GM19351 (cell line): Measurements from ENCODE around the gene DVL3.

Experiments used
- ATAC-seq: cut with Tn5 transposase; IDR thresholded peaks from one replicate; pipeline ENCODE4 v1.9.1; 2021; ENCODE audit warnings: mild to moderate bottlenecking, moderate library complexity; ENCODE audit not compliant: unreplicated experiment

Gene DVL3

GRCh38 chr3:184176377-184177330, 21.5 kb downstream of the DVL3 start:
- ATAC-seq = no peak

GRCh38 chr3:184177331-184177731, 22.2 kb downstream of the DVL3 start:
- ATAC-seq = no peak

- no peak for ATAC-seq
Observed at GRCh38 chr3:184177767-184178306, 22.7 kb downstream of the DVL3 start.

DNA sequence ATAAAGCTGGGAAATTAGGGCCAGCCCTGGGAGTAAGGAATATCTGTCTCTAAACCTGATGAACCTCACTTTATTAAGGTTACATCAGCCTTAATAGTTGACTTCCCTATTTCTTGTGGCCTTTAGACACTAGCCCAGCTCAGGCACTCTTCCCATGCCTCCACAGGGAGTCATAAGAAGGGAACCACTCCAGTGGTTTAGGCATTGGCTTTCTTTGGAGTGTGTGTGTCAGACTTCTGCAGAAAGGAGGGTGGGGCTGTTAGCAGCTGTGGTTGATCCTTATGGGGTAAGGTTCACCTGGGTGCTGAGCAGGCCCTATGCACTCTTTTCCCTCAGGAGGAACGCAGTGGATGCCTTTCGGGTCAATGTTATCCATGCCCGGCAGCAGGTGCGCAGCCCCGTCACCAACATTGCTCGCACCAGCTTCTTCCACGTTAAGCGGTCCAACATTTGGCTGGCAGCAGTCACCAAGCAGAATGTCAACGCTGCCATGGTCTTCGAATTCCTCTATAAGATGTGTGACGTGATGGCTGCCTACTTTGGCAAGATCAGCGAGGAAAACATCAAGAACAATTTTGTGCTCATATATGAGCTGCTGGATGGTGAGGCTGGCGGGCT, 23.5 kb downstream of the DVL3 start:
- ATAC-seq = no peak

DNA sequence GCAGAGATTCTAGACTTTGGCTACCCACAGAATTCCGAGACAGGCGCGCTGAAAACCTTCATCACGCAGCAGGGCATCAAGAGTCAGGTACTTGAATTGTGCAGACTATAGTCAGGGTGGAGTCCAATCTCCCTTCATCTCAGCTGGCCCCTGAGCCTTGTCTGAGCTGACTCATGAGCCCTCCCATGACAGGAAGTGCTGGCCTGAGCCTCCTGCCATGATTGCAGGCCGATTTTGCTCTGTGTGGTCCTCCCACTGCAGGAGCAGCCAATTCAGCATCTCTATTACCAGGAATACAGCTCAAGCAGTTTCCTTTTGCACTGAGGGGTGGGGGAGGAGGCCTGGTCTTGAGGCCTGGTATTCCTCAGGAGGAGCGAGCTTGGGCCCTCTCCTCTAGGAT, 25.0 kb downstream of the DVL3 start:
- ATAC-seq = no peak

GRCh38 chr3:184181596-184181995, 26.4 kb downstream of the DVL3 start:
- ATAC-seq = no peak

DNA sequence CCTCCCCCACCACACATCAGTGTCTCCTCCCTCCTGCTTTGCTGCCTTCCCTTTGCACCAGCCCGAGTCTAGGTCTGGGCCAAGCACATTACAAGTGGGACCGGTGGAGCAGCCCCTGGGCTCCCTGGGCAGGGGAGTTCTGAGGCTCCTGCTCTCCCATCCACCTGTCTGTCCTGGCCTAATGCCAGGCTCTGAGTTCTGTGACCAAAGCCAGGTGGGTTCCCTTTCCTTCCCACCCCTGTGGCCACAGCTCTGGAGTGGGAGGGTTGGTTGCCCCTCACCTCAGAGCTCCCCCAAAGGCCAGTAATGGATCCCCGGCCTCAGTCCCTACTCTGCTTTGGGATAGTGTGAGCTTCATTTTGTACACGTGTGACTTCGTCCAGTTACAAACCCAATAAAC, 28.5 kb downstream of the DVL3 start:
- ATAC-seq = no peak

DNA sequence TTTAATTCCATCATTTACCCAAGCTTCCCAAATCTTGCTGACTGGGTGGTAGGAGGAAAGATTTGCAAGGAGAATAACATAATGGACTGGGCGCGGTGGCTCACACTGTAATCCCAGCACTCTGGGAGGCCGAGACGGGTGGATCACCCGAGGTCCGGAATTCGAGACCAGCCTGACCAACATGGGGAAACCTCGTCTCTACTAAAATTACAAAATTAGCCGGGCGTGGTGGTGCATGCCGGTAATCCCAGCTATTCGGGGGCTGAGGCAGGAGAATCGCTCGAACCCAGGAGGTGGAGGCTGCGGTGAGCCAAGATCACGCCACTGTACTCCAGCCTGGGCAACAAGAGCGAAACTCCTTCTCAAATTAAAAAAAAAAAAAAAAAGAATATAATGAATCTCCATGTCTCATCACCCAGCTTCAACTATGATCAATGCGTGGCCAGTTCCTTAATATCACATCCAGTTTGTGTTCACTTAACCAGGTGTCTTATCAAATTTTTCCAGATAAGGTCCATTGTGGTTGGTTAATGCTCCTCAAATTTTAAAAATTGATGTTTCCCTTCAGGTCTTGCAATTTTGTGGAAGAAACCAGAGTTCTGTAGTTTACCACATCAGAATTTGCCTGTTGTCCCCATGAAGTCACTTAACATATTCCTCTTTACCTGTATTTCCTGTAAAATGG, 29.5 kb downstream of the DVL3 start:
- no peak for ATAC-seq

DNA sequence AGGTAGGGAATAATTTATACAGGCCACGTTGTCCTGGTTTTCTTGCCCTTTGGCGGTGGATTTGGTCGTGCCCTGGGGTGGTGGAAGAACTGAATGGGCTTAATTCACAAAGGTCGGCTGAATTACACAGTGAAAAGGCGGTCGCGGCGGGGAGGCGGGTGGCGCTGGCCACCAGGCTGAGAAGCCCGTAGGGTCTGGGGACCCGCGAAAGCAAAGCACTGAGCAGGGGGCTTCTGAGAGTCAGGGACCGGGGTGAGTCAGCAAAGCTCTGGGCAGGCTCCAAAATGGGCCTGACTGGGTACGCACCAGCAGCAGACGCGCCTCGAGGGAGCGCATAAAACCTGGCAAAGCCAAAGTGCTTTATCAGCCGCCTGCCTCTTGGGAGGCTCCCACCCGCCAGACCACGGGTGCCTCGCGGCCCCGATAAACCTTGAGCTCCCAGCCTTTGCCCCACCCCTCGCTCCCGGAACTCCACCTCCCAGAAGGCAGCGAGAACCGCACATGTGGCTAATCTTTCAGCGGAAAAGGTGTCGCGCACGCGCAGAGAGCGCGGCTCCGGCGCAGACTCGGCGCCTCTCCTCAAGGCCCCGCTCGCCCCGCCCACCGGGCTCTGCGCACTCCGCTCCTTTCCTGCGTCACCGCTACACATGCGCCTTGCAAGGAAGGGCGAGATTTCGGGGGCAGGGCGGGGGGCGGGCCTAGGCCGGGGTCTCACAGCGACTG, 30.4 kb downstream of the DVL3 start:
- ATAC-seq = peak; percentile 89

- peak; percentile 29 for ATAC-seq
Observed at GRCh38 chr3:184186184-184186901, 31.2 kb downstream of the DVL3 start, which contains the start of gene ABCF3. Gene ABCF3, plus strand, starts transcription at chr3:184186199. Its CDS starts 9 bp downstream, at chr3:184186208.

GRCh38 chr3:184186902-184187207, 31.7 kb downstream of the DVL3 start:
- ATAC-seq = no peak

- no peak for ATAC-seq
Observed at GRCh38 chr3:184188080-184188479, 32.9 kb downstream of the DVL3 start.

DNA sequence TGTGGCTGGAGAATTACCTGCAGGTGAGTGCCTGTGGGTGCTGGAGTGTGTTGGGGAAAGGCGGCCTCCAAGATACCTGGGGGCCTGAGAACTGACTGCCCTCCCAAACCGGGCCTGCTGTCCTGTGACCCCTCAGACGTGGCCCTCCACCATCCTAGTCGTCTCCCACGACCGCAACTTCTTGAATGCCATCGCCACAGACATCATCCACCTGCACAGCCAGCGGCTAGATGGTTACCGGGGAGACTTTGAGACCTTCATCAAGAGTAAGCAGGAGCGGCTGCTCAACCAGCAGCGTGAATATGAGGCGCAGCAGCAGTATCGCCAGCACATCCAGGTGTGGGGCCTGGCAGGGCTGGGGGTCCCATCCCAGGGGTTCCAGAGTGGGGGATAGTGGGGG, 34.2 kb downstream of the DVL3 start:
- no peak for ATAC-seq

GRCh38 chr3:184192889-184193288, 37.7 kb downstream of the DVL3 start:
- ATAC-seq = no peak

DNA sequence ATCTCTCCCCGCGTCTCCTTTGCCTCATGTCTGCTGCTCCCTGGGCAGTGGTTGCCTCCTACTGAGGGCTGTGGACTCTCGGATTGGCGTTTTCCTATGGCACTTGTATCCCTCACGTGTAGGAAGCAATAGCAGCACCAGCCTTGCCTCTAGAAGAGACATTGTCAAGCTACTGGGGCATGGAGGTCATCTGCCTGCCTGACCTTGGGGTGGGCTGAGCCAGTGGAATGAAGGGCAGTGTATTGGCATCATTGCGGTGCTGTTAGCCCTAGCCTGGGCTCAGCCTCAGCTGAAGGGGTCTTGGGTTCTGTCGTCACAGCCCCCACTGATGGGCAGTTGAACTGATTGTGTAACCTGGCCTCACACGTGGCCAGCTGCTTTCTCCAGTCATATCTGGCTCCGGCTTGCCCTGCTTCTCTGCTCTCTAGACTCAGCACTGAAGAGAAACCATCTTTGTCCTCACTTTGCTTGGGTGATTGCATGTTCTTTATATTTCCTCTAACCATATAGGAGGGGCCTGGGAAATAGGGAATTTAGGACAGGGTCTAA, 38.9 kb downstream of the DVL3 start:
- no peak for ATAC-seq

GRCh38 chr3:184196536-184196935, 41.4 kb downstream of the DVL3 start:
- no peak for ATAC-seq

DNA sequence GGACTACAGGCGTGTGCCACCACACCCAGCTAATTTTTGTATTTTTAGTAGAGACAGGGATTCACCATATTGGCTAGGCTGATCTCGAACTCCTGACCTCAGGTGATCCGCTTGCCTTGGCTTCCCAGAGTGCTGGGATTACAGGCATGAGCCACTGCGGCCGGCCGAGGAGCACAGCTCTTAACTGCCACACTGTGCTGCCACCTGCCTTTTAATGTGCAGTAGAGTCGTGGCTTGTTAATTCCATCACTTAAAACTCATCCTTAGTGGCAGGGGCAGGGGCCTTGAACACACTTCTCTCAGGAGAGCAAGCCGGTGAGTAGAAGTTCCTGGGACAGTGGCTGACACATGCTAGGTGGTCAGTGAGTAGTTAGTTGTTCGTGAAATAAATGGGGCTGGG, 43.3 kb downstream of the DVL3 start:
- no peak for ATAC-seq

GRCh38 chr3:184200825-184201224, 45.6 kb downstream of the DVL3 start:
- no peak for ATAC-seq

DNA sequence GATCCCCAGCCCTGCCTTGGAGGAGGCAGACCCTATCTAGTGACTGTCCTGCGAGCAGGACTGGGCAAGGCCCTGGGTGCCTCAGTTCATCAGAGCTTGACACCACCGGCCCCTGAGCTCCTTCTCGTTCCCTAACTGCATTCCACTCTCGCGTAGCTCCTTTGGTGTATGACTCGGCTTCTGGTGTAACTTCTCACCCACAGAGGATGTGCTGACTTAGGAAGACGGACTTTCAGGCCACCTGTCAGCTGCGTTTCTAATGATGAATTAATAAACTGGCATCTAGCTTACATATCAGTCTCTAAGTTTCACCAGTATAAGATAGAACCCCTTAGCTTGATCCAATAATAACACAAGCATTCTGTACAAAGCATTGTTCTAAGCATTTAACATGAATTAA, 48.3 kb downstream of the DVL3 start:
- no peak for ATAC-seq
